ENCODE measurements around the gene PPP1R15B.

DNA sequence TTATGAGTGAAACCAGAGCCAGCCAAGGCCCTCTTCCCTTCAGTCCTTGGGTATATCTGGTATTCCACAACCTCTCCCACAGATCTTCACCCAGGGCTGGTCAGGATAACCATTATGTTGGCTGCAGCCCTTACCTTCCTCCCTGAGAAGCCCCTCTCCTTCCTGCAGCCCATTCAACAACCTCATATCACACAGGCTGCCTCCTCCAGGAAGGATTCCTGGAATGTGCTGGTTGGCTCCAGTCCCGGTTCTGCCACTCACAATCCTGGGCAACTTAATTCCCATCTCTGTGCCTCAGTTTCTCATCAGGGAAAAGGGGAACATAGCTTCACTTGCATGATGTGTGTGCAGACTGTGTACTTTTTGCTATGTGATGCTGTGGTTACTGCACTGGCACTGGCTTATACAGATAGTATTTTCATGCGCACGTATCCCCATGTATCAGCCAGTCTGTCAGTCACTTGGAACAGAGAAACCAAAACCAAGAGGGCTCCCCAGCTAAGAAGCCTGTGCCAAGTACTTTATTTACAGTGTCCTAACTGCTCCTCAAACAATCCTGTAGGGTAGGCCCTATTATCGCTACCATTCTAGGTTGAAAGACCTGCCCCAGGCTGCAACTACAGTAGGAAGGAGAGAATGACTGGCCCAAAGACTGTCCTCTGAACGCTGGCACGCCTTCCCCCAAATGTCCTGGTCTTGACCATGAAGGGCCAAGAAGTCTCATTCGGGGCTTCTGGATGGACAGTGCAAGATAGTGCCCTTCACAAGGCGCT, 39.9 kb upstream of the PPP1R15B start:
- TF ChIP-seq, protein P1, sequence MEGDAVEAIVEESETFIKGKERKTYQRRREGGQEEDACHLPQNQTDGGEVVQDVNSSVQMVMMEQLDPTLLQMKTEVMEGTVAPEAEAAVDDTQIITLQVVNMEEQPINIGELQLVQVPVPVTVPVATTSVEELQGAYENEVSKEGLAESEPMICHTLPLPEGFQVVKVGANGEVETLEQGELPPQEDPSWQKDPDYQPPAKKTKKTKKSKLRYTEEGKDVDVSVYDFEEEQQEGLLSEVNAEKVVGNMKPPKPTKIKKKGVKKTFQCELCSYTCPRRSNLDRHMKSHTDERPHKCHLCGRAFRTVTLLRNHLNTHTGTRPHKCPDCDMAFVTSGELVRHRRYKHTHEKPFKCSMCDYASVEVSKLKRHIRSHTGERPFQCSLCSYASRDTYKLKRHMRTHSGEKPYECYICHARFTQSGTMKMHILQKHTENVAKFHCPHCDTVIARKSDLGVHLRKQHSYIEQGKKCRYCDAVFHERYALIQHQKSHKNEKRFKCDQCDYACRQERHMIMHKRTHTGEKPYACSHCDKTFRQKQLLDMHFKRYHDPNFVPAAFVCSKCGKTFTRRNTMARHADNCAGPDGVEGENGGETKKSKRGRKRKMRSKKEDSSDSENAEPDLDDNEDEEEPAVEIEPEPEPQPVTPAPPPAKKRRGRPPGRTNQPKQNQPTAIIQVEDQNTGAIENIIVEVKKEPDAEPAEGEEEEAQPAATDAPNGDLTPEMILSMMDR (IDR thresholded peaks at IDR 0.05), result no peak
- no peak for TF ChIP-seq POLR2A (IDR thresholded peaks at IDR 0.05)
